SKM-1 treated with dmso at 0.1 percent for 144 hours (cell line): ENCODE data around the gene MEF2B.
A peak's percentile ranks its signal among the peaks of the same experiment; 100 is the strongest.

ENCODE experiments used
- DNase-seq: peaks from one replicate; lab custom pipeline; 2025; ENCODE audit not compliant: unreplicated experiment; lab: John Stamatoyannopoulos, UW

MEF2B gene

DNA sequence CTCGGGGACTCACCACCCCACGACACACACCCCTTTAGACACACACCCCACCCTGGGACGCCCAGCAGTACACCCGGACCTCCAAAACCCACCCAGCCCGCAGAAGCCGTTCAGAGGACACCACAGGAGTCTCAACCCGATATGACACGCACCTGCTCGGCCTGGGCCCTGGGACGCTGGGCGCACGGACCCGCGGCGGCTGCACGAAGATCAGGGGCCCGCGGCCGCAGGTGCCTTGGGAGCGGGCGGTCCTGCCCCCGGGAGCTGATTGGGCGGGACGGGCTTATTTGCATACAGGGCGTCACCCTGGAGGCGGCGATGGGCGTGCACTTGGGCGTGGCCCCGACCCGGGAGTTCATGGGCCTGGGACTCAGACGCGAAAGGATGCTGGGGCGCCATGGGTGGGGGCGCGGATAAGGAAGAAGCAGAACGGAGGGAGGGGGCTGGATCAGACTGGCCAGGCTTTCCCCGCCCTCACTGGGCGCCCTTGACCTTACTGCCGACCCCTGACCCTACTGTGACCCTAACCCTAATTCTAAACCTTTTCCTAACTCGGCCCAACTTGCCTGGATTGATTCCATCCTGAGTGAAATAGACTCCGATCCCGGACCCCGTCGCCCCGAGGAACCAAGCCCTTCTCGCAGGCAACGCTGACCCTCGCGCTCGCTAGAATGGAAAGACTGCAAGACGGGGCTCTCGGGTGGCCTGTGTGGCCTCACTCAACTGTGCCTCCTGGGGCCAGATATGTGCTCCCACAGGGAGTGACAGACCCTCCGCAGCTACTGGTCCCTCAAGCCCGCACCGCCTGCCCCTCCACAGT, at the start of gene MEF2B:
TSS of gene MEF2B (minus strand) at position 211 of the 820 bp plus-strand sequence. CDS start 19,528 bp downstream, outside the sequence.
- no peak for DNase-seq

DNA sequence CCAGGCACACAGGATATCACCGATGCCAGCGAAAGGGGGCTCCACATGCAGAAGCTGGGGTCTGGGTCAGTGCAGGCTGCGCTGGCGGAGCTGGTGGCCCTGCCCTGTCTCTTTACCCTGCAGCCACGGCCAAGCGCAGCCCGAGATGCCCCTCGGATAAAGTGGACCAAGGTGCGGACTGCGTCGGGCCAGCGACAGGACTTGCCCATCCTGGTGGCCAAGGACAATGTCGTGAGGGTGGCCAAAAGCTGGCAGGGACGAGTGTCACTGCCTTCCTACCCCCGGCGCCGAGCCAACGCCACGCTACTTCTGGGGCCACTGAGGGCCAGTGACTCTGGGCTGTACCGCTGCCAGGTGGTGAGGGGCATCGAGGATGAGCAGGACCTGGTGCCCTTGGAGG, 48.8 kb upstream of the MEF2B start:
- DNase-seq: no peak

DNA sequence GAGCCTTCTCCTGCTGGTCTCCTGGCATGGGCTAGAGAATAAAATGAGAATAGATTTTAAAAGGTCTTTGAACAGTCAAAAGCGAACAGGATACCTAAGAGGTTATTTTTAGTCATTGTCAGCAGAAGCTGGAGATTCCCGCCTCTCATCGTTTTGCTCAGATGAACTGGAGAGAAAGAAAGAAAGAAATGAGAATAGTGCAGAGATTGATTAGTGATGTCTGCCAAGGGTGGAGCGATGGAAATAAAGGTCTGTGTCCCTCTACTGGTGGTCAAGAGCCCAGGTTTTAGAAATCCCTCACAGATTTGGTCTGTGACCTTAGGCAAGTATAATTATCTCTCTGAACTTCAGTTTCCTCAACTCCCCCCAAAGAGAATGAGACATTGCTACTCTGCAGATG, 47.0 kb upstream of the MEF2B start:
- peak; percentile 22 for DNase-seq

DNA sequence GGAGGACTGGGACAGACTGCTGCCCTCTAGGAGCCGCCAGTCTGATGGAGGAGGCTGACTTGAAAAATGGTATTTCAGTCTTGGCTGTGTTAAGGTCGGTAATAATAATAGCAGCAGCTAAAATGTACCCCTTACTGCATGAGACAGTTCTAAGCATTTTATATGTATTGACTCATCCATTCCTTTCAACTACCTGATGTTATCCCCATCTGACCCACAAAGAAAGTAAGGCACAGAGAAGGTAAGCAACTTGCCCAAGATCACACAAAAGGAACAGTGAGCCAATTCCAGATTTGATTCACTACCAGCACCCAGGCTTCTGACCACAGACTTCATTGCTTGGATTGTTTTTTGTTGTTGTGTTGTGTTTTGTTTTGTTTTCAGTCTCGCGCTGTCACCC, 45.7 kb upstream of the MEF2B start:
- no peak for DNase-seq

DNA sequence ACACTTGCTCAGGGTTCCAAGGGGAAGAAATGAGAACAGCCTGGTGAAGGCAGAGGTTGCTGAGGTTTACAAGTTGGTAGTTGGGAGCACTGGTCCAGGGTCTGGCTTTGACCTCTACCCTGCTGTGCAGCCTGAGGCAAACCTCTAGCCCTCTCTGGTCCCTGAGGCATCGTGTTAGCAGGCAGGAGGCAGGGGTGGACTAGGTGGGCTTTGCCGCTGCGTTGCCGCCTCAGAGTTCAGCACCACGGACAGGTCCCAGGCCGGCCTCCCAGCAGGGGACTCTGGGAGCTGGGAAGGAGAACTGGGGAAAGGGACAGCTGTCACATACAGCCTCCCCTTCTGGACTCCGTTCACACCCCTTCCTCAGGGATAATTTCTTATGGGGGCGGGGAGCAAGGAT, 44.8 kb upstream of the MEF2B start:
- DNase-seq: no peak

DNA sequence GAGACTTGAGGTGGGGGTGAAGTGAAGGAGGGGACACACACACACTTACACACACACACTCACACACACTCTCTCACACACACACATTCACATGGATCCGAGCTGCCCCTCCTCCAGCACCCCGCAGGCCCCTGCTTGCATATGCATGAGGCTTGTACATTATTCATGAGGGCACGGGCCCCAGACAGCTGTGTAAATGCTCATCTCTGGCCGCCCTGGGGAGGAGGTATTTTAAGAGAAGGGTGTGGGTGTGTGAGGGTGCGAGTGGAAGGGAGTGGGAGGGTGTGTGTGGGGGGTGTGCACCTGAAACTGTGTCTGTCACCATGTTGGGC, 44.1 kb upstream of the MEF2B start:
- no peak for DNase-seq

DNA sequence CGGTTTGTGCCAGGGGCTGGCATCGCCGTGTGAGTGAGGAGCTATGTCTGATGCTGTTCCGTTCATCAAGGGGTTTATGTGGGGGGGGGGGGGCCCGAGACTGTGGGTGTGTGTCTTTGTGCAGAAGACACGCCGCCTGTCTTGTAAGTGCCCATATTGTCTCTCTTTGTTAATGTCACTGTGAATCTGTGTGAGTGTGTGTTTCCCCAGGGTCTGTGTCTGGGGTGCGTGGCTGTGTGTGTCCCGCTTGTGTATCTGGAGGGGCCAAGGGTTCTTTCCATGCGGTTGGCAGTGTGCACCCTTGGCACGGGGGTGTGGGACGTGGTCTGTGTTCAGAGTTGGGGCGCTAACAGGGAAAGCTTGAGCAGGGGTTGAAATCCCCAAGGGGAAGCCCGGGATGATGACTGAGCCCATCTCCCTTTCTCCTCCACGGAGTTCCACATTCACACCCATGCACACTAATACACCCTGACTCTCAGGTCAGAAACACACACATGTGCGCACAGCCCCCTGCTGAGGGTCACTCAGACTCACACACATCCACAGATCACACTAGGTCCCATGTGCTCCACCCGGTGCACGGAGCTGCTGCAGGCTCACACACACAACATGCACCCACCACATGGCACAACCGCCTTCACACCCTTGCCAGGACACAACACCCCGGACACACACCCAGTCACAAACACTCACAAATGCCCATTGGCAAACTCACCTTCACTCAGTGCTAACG, 43.5 kb upstream of the MEF2B start:
- DNase-seq: no peak

DNA sequence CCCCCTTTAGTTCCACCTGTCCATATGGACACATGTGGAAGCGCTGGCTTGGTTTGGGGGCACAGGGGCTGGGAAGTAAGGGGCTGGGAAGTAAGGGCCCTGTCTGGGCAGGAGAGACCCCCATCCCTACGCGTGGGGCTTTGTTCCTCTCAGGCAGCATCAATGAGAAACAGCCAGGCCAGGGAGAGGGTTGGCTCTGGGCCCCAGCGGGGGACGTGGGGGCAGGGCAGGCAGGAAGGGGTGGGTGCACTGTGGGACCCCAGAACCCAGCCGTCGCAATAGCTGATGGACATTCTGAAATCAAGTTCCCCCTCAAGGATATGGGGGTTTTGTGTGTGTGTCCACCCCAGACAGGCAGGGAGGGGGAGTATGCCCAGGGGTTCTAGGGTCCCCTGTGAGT, 42.9 kb upstream of the MEF2B start:
- DNase-seq: no peak

DNA sequence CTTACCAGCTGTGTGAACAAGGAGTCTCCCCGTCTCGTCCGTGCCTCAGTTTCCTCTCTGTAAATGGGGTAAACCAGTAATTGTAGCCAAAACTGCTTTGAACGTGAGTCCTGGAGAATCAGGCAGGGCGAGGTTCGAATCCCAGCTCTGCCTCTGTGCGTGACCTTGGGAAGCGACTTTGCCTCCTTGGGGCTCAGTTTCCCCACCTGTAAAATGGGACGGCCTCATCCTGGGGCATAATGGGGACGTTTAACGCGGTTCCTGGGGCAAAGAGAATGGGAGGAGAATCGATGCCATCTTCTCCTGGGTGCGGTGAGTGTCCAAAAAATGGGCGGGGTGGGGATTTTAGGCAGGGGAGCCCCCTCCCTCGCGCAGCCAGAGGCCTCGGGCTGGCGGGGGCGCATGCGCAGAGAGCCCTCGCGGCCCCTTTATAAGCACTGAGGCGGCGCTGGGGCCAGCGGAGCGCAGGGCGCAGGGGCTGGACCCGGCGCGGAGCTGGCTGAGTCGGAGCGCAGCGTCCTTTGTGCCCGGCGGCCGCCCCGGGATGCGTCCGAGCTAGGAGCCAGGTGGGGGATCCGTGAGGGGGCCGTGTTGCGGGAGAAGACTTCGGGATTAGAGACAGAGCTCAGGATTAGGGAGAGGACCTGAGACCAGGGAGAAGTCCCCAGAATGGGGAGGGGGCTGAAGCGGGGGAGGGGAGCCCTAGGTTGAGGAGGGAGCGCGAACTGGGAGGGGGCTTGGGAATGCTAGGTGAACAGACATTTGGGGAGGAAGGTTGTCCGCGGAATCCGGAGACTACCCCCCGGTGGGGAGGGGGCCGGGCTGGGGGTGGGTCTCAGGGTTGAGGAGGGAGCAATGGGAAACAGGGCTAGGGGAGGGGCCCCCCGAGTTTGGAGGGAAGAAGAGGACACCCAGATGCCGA, 41.7 kb upstream of the MEF2B start, which contains the start of gene NCAN:
TSS of gene NCAN (plus strand) at position 460 of the 922 bp plus-strand sequence. CDS start 4,996 bp downstream, outside the sequence.
- no peak for DNase-seq

DNA sequence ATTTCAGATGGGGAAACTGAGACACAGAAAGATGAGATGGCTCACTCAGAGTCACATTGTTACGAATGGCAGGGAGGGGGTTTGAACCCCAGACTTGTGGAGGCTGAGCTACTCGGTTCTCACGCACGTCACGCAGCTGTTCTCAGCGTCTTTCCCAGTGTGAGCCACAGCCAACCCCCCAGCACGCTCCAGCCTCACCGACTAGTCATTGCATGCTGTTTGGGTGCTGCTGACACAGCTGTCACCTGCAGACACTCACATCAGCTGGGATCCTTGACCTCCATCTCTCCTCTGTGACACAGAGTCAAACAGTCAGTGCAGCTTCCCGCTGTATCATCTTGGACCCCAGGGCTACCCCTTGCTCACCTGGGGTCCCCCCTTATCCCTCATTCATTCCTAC, 39.3 kb upstream of the MEF2B start:
- DNase-seq: no peak

DNA sequence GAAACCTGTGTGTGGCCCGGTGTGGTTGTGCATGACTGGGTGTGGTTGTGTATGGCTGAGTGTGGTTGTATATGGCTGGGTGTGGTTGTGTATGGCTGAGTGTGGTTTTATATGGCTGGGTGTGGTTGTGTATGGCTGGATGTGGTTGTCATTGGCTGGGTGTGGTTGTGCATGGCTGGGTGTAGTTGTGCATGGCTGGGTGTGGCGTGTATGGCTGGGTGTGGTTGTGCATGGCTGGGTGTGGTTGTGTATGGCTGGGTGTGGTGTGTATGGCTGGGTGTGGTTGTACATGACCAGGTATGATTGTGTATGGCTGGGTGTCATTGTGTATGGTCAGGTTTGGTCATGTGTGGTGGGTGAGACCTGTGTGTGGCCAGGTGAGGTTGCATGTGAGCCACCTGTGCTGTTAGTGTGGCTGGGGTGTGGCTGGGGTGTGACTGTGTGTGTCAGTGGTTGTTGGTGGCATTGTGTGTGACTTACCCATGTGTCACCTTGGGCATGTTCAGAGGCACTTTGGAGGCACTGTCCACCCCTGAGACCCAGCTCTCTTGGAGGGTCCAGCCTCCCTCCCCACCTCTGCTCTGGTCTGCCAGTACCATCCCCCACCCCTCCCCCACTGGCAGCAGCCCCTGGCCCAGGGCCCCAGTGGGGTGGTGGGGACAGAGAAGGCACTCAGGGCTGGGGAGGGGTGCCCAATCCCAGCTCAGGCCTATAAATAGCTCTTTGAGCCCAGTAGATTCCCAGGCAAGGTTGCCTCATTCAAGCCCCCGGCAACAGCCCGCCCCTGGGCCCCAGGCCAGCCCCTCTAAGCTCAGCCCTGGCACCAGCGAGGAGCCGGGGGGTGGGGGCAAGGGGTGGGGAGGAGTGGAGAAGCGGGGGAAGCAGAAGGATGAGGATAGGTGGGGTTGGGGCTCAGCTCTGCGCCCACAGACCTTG, 37.8 kb upstream of the MEF2B start:
- no peak for DNase-seq

DNA sequence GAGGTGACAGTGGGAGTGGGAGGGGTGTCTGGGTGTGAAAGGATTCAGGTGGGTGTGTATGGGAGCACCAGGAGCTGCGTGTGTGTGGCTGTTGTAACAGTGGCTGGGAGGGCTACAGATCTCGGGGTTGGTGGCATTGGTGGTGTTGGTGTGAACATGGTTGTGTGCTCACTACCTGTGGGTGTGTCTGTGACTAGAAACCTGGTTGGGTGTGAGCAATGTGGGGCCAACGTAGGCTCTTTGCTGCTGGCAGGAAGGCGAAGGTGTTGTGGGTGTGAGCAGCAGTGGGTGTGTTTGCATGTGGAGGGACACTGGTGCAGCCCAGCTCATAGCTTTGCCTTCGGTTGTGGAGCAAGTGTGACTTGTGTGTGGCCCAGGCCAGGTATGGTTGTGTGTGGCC, 36.9 kb upstream of the MEF2B start:
- no peak for DNase-seq

DNA sequence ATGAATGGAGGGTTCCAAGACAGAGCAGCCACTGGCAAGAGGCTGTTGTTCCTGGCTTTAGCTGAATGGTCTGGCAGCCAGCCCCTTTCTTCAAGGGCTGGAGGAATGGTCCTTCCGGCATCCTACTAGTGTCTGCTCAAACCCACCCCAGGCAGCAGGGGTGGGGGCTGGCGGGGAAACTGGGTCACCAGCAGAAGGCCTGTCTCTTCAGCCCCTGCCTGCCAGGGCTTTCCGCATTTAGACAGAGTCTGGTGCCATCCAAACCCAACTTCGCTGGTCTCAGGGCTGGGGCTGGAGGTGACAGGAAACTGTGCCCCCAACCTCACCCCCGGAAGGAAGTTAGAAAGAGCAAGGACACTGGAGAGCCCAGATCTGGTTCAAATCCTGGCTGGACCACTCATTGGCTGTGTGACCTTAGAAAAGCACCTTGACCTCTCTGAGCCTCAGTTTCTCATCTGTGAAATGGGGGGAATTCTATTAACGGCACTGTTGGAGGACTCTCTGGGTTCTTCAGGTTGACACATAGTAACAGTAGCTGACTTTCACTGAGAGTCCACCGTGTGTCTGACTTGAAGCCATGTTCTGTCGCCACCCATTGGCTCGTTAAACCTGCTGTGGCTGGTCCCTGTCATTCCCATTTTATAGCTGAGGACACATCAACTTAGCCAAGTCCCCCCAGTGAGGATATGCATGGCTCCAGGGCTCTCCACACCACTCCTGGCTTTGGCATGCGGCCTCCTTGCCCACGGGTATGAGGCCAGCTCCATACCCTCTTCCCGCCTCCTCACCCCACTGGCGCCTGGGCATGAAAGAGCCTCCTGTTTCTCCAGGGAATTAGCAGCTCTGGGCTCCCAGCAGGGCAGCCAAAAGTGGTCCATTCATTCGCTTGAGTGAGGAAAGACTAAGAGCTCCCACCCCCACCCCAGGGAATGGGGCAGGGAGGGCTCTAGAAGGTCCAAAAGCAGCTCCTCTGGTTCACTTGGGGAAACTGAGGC, 35.6 kb upstream of the MEF2B start:
- no peak for DNase-seq

DNA sequence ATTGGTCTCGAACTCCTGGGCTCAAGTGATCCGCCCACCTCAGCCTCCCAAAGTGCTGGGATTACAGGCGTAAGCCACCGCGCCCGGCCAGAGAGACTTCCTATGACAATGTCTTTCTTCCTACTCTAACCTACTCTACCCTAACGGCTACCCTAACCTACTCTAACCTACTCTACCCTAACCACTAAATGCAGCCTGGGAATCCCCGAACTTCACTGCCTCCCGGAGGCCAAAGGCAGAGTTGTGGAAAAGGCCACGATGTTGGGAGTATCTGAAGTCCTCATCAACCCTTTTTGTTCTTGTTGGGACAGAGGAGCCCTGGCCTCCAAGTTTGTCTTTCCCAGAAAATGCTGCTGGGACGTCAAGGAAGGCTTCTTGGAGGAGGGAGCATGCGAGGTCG, 34.1 kb upstream of the MEF2B start:
- DNase-seq: no peak

DNA sequence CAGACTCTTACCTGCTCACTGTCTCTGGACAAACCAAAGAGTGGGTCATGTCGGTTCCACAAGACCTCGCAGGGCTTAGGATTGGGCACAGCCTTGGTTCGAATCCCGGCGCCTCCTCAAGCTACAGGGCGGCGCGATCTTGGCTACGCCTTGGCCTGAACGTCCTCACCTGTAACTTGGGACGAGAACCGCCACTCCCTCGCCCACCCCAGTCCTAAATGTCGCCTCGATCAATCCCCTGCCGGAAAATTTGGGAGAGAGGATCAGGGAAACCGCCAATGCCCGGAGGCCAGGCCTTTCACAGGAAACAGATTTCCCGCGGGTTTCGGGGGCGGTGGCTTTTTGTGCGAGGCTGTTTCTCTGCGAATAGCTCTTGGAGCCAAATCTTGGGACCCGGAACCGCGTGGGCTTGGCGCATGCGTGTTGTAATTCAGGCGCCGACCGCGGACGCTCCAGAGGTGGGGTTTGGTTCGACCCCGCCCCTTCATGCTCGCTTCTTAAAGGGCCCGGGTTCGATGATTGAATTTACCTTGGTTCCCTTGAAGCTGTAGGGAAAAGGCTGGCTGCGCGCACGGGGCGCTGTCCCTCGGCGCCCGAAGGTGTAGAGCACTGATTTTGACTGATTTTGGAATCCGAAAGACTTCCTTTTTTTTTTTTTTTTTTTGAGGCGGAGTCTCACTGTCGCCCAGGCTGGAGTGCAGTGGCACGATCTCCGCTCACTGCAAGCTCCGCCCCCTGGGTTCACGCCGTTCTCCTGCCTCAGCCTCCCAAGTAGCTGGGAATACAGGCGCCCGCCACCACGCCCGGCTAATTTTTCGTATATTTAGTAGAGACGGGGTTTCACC, 33.2 kb upstream of the MEF2B start, which contains the start of gene NR2C2AP:
TSS of gene NR2C2AP (minus strand) at position 403 of the 845 bp plus-strand sequence. CDS start at position 49, 354 bp downstream.
- DNase-seq: peak; percentile 89

DNA sequence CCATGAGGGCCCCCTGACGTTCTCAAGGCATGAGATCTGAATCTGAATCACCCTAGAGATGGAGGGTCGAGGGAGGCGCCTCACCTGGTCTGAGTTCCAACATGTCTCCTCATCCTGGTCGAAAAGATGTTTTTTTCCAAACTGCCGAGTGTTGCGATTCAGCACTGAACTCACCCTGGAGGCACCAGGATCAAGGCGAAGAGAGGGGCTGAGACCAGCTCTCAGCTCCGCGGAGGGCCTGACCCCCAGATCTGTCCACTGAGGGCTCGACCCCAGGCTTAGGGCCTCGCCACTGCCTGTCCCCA, 32.6 kb upstream of the MEF2B start:
- DNase-seq: no peak

DNA sequence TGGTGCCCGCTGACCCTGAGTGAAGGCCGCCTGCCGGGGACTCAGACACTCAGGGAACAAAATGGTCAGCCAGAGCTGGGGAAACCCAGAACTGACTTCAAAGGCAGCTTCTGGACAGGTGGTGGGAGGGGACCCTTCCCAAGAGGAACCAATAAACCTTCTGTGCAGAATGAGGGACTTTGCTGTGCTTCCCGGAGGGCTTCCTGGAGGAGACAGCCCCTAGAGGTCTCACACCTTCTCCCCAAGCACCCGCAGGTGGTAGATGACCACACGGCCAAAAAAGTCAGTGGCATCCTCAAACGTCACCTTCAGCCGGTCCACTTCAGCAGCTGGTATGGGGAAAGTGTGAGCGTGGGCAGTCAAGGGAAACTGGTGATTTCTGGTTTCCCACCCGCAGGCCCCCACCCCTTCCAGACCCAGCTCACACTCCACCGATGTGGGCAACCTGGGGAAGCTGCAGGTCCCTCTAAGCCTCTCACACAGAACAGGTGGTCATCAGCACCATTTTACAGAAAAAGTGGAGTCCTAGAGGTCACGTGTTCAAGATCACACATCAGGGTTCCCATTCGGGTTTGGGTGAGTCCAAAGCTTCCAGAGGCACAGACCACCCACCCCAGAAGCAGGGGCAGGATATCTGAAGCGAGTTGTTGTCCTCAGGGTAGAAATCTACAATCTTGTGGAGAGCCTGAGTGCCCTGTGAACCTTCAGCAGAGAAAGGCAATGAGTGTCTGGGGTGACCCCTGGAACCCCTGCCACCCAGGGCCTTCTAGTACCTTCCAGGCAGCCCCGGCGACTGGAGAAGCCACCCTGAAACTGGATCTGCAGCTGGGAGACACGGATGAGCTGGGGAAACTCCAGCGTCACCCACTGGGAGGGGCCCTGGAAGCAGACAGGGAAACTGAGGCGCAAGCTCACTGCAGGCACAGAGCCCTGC, 31.9 kb upstream of the MEF2B start:
- no peak for DNase-seq
